Ascending aorta (tissue), 2 donors: ENCODE results near the gene NGEF. TPM values are rescaled to one million over a fixed set of nuclear protein-coding genes. Genes with fewer than 3 reads are reported as not detected.
A peak's percentile ranks its signal among the peaks of the same experiment; 100 is the strongest.

Experiments
- DNase-seq, 2 donors: peaks; one replicate each; pipeline ENCODE4 v3.0.0-alpha.2; 2019; ENCODE audit warnings: low spot score in 2 of 2
- H3K27ac ChIP-seq, 2 donors: fragments of 200-600 bp; sonication (generic); one replicate each; pipeline ENCODE4 v1.5.1; 2016 to 2017; ENCODE audit warnings: mild to moderate bottlenecking in 1 of 2
- H3K27me3 ChIP-seq: fragments of 200-600 bp; sonication (generic); one replicate; pipeline ENCODE4 v1.5.1; 2017
- H3K36me3 ChIP-seq, 2 donors: fragments of 200-600 bp; sonication (generic); one replicate each; pipeline ENCODE4 v1.5.1; 2016
- H3K4me1 ChIP-seq, 2 donors: fragments of 200-600 bp; sonication (generic); one replicate each; pipeline ENCODE4 v1.5.1; 2016 to 2017; ENCODE audit warnings: mild to moderate bottlenecking in 1 of 2
- H3K4me3 ChIP-seq, 2 donors: fragments of 200-600 bp; sonication (generic); one replicate each; pipeline ENCODE4 v1.5.1; 2016 to 2017; ENCODE audit warnings: mild to moderate bottlenecking in 1 of 2
- H3K9me3 ChIP-seq, 2 donors: fragments of 200-600 bp; sonication (generic); one replicate each; pipeline ENCODE4 v1.5.1; 2016
- CTCF ChIP-seq, 3 experiments: fragments of 200-600 bp in 2 of 3; fragments of 450-650 bp in 1 of 3; sonication (generic) in 2 of 3; IDR thresholded peaks; one replicate each; pipeline ENCODE4 v1.5.1; 2016 to 2019; ENCODE audit warnings: antibody characterized with exemption in 3 of 3, mild to moderate bottlenecking in 1 of 3, moderate library complexity in 1 of 3
- intact Hi-C: fragments of 100-400 bp; cut with DNase I; formaldehyde crosslinking; loops from one replicate; pipeline ENCODE4 v1.15.1; 2023
- total RNA-seq: library from RNA; depleted of rRNA; stranded (reverse); fragments of >200 nt; gene quantifications from one replicate; pipeline ENCODE4 v1.1.0, GENCODE V29; 2016

Gene NGEF
- total RNA-seq, 1 donor from 2014 or later: 0.43 TPM

GRCh38 chr2:232890896-232891601, 122.0 kb downstream of the NGEF start:
- Histone ChIP-seq H3K4me3 (no peak overlapping the region), H3K9me3 (no peaks in the 10 kb centered on the region), H3K4me1 (no peaks in the 10 kb centered on the region), H3K27me3 (no peaks in the 10 kb centered on the region), H3K27ac (no peak overlapping the region), H3K36me3 (no peaks in the 10 kb centered on the region)
- intact Hi-C loops: no loop called here
- no peak for TF ChIP-seq CTCF (IDR thresholded peaks at IDR 0.05)
- DNase-seq: no peak

GRCh38 chr2:232890536-232890895, 122.5 kb downstream of the NGEF start:
- Histone ChIP-seq H3K4me1 (no peaks in the 10 kb centered on the region), H3K27me3 (no peaks in the 10 kb centered on the region), H3K27ac (no peak overlapping the region), H3K9me3 (no peaks in the 10 kb centered on the region), H3K36me3 (no peaks in the 10 kb centered on the region), H3K4me3 (no peak overlapping the region)
- no peak for TF ChIP-seq CTCF (IDR thresholded peaks at IDR 0.05)
- intact Hi-C loops: no loop called here
- DNase-seq: no peak

GRCh38 chr2:232889876-232890401, 123.1 kb downstream of the NGEF start:
- no peak for TF ChIP-seq CTCF (IDR thresholded peaks at IDR 0.05)
- no peak overlapping the region for H3K4me3 ChIP-seq
- intact Hi-C loops: no loop called here
- no peak for DNase-seq
- H3K27me3 ChIP-seq: no peaks in the 10 kb centered on the region
- no peaks in the 10 kb centered on the region for H3K4me1 ChIP-seq
- H3K27ac ChIP-seq: no peak overlapping the region
- H3K9me3 ChIP-seq: no peaks in the 10 kb centered on the region
- no peaks in the 10 kb centered on the region for H3K36me3 ChIP-seq

GRCh38 chr2:232888839-232889529, 124.1 kb downstream of the NGEF start:
- H3K27ac ChIP-seq: no peak overlapping the region
- H3K36me3 ChIP-seq: no peaks in the 10 kb centered on the region
- intact Hi-C loops: no loop called here
- H3K27me3 ChIP-seq: no peaks in the 10 kb centered on the region
- no peaks in the 10 kb centered on the region for H3K9me3 ChIP-seq
- H3K4me3 ChIP-seq: no peak overlapping the region
- TF ChIP-seq CTCF (IDR thresholded peaks at IDR 0.05): no peak
- DNase-seq: peak in 1 of 2 donors; percentile 18
- no peaks in the 10 kb centered on the region for H3K4me1 ChIP-seq

GRCh38 chr2:232888099-232888836, 124.8 kb downstream of the NGEF start:
- H3K9me3 ChIP-seq: no peaks in the 10 kb centered on the region
- no peaks in the 10 kb centered on the region for H3K27me3 ChIP-seq
- intact Hi-C loops: no loop called here
- H3K36me3 ChIP-seq: no peaks in the 10 kb centered on the region
- peak in 1 of 2 donors; percentile 16 for DNase-seq
- H3K4me1 ChIP-seq: no peaks in the 10 kb centered on the region
- H3K4me3 ChIP-seq: no peak overlapping the region
- H3K27ac ChIP-seq: no peak overlapping the region
- no peak for TF ChIP-seq CTCF (IDR thresholded peaks at IDR 0.05)
